IPS DF 4.7 (cell line): ENCODE measurements around the gene DCBLD2.
"Not testable (repeated sequence)": the region's sequence is repeated elsewhere in the genome, so short reads cannot be mapped to it uniquely, and the experiment has no call there.

Experiments used
- DNase-seq: peaks from one replicate; pipeline ENCODE4 v3.0.0-alpha.2; 2013; ENCODE audit warnings: low spot score; ENCODE audit errors: extremely low read depth

Gene DCBLD2

DNA sequence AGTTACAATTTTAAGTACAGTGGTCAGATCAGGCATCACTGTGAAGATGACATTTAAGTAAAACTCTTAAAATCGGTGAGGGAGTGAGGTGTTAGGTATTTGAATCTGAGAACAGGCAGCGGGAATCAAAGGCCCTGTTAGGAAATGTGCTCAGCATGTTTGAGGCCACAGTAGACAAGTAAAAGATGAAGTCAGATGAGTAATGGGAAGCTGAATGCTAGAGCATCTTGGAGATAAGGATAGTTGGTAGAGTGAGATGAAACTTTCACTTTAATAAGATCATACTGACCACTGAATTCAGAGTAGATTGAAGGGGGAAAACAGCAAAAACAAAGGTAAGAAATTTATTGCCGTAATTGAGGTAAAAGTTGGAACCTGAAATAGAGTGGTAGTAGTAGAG, 61.6 kb downstream of the DCBLD2 start:
- DNase-seq = no peak

DNA sequence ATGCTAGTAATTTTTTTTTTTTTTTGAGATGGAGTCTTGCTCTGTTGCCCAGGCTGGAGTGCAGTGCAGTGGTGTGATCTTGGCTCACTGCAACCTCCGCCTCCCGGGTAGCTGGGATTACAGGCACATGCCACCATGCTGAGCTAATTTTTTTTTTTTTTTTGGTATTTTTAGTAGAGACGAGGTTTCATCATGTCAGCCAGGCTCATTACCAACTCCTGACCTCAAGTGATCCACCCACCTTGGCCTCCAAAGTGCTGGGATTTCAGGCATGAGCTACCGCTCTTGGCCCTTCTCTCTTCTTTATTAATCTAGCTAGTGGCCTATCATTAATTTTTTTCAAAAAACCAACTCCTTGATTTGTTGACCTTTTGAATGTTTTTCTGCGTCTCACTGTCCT, 70.4 kb downstream of the DCBLD2 start:
- not testable (repeated sequence) for DNase-seq

DNA sequence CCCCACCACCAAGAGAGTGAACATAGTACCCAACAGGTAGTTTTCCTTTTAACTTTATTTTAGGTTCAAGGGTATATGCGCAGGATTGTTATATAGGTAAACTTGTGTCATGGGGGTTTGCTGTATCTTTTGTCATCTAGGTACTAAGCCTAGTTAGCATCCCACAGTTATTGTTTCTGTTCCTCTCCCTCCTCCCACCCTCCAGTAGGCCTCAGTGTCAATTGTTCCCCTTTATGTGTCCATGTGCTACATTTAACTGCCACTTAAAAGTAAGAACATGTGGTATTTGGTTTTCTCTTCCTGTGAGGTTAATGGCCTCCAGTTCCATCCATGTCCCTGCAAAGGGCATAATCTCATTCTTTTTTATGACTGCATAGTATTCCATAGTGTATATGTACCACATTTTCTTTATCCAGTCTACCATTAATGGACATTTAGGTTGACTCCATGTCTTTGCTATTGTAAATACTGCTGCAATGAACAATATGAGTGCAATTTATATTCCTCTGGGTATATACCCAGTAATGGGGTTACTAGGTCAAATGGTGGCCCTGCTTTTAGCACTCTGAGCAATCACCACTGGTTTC, 72.2 kb downstream of the DCBLD2 start:
- DNase-seq = no peak

DNA sequence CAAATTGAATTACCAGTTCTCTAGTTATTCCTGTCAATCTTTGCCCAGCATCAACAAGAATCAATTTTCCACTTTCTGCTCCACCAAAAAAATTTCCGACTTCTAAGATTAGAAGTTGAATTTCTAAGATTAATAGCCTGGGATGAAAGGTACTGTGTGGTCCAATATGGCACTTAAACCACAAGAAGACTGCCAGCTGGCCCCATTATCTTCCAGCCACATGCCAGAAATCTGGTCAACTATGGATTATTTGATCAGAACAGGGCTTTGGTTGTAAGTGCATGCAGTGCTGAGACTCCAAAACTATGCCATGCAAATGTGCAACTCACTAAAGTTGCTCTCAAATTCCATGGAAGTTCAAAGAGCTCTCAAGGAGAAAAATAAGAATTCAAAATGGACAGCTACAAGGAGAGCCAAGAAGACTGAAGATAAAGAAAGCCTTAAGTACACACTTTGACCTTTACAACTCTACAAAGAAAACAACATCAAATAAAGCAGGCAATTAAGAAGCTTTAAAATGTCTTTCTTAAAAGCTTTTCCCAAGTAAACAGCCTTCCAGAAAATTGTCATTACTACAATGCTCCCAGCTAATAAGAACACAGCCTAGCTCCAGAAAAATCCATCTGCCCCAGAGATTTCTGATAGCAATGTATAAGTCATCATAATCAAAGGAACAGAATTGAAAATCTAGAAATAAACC, 74.1 kb downstream of the DCBLD2 start:
- DNase-seq = no peak

DNA sequence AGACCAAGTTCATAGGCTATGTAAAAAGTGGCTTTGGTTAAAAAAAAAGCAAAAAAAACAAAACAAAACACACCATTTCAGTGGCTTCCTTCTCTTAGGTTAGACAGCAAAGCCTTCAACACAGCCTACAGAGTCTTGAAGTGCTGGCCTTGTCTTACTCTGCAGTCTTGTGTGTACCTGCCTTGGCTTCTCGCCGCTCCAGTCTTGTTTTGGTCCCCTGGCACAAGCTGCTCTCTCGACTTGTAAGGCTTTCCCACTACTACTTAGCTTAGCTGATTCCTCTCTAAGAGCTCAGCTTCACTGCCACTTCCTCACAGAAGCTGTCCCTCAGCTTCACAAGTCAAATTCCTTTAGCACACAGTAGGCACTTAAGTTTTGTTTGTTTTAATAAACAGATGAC, 75.4 kb downstream of the DCBLD2 start:
- DNase-seq = no peak

DNA sequence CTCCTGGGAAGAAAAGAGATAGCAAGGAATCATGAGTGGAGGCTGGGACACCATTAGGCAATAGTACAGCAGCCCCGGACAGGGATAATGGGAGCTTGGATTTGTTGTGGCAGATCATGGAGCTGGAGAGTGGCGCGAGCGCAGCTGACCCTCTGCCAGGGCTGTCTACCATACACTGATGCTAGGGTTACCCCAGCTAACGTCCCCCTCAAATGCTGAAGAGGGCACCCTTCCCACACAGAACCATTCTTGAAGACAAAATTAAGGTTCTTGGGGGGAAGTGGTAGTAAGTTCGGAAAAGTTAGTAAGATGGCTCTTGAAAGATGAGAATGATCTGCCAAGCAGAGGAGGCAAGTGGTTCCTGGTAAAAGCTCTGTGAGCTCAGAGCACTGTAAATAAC, 77.2 kb downstream of the DCBLD2 start:
- no peak for DNase-seq

DNA sequence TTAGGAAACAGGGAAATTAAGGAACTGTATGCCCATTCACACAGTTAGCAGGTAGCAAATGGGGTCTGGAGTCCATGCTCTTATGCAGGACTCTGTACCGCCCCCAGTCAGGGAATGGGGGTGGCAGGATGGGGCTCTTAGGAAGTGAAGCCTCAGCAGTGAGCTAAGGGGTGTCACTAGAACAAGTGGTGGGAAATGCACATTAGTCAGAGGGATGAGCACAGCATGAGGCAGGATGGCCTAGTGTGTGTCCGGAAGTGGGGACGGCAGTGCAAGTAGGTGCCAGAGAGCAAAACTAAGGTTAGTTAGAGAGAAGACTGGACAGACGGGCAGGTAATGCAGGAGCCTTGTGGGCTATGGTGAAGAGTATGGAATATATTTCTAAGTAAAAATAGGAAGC, 77.7 kb downstream of the DCBLD2 start:
- no peak for DNase-seq

DNA sequence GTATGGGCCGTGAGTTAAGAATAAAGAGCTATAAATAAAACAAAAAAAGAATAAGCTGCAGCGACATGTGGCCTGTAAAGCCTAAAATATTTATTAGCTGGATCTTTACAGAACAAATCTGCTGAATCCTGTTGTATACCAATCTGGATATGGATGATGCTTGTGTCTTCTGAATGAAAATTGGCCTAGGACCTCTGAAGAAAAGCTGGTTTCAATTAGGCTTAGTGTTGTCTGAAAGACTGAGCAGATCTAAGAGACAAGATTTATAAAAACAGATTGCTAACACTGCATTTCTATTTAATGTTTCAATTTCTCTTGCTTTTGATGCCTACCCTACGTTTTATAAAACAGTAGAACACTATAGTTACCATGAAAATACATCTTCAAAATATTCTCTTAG, 80.4 kb downstream of the DCBLD2 start:
- no peak for DNase-seq

DNA sequence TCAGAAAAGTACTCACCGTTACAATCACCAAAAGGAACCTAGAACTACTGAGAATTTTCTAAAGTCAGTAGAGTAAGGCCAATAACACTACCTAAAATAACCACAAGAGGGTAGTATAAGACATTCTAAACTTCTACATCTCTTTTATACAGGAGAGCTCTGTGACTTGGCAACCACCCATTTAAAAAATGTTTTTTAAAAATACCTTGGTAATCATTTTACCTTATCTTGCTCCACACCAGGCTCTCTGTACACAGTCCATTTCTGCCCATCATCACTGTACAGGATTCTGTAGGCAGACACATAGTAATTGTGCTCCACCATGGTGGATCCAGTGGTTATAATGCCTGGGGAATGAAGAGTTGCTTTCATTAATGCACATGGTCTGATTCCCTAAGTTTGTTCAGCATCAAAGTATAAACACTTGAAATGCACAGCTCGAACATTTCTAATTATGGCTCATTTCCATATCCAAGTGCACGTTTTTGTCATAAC, 83.9 kb downstream of the DCBLD2 start:
- DNase-seq = no peak

DNA sequence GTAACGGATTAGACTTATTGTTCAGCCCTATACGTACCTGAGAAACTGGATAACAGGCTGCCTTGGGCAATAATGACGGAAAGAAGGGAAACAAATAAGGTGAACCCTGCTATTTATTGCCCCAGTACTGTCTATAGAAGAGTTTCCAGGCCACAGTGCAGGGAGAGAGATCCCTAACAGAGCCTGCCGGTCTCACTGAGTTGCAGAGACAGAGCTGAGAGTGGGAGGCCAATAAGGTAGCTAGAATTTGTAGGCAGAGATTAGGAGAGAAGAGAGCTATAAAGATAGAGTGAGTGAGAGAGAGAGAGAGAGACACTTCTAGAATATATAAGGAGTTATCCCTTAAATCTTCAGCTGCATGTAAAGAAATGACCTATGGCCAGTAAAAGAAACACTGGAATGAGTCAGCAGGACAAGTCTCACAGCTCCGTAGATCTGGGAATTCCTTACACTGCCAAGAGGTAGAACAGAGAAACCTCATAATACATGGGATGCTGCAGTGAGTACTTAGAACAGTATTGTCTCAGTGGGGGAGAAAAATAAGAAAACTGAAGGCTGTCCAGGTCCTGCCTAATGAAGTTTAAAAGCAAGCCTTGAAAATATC, 86.6 kb downstream of the DCBLD2 start:
- no peak for DNase-seq

DNA sequence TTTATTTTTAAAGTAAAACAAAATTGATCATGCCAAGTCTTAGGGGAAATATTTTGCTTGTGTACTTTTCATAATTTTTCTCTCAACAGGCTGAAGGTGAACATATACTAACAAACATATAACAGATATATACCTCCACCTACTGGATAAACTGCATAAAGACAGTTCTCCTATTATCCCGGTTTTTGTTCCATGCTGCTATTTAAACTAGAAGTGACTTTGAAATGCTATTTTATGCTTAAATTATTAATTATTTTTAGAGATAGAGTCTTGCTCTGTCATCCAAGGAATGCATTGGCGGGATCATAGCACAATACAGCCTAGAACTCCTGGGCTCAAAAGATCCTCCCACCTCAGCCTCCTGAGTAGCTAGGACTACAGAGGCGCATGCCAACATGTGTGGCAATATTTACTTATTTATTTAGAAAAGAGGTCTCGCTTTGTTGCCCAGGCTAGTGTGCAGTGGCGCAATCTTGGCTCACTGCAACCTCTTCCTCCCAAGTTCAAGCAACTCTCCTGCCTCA, 88.6 kb downstream of the DCBLD2 start:
- DNase-seq = no peak

DNA sequence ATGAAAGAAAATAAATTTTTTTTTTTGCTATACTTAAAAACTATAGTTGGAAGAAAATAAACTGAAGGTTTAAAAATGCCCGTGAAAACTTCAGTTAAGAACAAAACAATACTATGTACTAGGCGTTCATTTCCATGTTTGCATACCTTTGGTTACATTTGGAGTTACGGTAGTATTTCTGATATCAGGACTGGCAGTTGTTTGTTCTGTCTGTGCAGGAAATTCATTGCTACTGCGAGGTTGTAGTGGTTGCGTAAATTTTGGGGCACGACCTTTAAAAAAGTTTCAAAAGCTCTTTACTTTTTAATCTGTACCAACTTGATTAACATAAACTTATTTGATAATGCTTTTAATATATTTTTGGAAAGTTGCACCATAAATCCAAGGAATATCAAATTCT, 90.4 kb downstream of the DCBLD2 start:
- no peak for DNase-seq

DNA sequence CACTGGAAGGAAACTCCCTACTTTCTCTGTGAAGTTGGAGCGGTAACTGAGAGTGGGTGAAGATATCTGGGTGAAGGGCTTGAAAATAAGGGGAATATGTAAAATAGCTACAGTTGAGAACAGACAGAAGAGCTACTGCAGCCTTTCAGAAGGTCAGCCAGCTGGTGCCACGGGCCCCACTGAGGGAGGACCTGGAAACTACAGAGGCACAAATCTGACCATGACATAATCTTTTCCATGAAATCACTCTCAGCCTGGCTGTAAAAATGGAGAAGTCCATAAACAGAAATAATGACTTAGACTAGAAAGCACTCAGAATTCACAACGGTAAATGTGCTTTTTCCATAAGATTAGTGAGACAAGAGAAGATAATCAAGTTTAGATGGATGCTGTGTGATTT, 91.9 kb downstream of the DCBLD2 start:
- DNase-seq = no peak

DNA sequence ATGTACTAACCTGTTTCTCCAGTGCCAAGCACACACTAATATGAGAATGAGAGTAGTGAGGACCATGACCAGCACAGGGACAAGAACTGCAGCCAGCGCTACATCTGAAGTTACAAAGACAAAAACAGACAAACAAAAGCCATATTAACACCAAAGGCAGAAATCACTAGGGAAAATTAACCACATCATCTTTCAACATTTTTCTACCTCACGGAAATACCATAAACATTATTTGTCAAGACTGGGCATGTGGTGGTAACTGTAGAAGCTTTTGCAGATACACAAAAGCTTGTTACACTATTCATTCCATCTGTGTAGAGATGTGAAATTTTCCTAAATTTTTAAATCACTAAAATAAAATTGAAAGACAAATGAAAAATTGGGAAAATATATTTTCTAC, 93.4 kb downstream of the DCBLD2 start:
- DNase-seq = no peak

DNA sequence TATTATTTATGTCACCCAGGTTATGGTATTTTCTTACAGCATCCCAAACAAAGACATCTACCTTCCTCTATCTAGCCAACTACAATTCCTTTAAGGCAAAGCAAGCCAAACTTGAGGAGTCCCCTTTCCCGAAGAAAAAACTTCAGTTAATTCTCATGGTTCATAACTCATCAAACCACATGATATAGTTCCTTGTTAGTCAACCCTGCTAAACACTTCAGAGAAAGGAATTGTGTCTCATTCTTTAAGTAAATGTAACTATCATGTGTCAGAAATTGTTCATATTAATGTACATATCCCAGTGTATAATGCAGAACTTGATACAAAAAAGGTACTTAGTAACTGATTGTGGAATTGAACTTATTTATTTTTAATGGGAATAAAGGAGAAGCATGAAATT, 93.9 kb downstream of the DCBLD2 start:
- no peak for DNase-seq

DNA sequence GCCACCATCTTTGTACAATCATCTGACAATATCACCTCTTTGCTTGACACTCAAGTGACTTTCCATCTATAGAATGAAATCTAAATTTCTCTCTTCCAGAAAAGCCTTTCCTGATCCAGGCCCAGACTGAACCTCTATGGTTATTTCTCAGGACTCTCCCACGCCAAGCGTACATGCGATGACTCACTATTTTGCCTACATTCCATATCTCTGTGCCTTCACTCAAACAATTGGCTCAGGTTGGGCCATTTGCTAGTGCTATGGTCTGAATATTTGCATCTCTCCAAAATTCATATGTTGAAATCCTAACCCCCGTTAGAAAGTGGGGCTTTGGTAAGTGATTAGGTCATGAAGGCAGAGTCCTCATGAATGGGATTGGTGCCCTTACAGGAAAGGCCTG, 94.5 kb downstream of the DCBLD2 start:
- no peak for DNase-seq

DNA sequence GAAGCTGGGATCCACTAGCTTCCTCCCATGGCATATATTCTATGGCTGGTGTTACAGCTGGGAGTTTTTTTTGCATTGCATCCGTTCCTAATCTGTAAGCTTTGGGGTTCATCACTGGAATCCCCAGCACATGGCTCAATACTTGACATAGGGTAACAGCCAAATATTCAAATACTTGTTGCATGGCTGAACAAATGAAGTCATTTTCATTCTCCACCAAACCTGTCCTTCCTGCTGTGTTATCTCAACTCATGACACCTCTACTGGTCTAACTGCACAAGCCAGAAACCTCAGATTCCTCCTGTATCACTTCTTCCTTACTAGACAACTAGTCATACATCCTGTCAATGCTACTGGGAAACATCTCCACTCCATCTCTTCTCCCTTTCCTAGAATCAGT, 95.0 kb downstream of the DCBLD2 start:
- DNase-seq = no peak

DNA sequence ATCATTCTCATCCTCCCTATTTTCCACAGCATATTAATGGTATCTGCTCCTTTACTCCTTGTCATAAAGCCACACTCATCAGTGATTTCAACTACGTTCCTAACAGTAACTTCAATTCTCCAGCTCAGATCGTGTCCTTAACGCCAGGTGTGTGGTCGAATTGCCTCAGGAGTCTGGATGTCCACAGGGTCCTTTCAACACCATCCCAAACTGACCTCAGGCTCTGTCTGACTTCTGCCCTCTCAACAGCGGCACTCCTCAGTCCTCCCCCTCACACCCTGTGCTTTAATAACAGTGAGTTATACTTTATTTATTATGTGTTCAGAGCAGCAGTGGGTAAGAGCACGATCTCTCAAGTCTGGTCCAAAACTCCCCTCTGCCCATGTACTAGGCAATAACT, 95.9 kb downstream of the DCBLD2 start:
- DNase-seq = no peak

DNA sequence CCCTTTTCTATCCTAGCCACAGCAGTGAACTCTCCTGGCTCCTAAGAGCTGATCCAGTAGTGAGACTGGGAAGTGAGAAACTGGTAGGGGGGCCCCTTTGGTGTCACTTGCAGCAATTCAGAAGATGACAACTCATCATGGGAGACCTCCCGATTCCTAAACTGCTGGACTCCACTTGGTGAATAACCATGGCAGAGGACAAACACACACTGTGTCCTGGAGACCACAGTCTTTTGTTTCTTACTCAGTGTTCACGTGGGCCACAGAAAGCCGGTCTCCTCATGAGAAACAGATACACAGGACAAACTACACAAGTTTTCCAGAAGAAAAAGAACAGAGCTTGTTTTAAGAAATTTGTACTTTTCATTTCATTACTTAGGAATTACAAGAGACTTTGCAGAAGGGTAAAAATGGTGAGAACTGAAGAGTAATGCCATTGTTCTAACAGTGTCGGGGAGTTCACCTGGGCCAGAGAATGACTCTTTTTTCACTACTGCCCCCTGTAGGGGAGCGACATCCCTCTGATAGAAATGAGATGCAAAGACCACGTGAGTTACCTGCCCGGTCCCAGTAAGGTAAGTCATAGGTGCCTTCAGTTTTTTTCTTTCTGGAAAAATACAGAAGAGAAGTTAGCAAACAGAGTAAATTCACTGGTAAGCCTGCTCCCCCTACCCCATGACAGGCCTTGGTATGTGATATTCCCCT, 100.3 kb downstream of the DCBLD2 start:
- no peak for DNase-seq

DNA sequence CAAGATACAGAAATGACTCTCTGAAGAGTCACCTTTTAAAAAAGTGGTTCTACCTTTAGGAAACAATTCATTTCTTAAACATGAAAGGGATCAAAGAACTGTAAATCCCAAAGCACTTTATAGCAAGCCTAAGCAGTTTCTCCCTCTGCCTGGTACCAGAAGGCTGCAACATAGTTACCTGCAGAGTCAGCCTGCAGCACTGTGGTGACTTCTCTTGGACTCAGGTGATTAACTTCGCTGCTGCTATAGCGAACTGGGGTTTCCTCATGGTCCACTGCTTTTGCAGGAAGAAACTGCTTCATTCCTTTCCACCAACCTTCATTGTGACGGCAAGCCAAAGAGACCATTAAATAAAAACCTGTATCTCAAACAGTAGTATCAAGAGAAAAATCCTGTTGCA, 101.1 kb downstream of the DCBLD2 start:
- DNase-seq = no peak

DNA sequence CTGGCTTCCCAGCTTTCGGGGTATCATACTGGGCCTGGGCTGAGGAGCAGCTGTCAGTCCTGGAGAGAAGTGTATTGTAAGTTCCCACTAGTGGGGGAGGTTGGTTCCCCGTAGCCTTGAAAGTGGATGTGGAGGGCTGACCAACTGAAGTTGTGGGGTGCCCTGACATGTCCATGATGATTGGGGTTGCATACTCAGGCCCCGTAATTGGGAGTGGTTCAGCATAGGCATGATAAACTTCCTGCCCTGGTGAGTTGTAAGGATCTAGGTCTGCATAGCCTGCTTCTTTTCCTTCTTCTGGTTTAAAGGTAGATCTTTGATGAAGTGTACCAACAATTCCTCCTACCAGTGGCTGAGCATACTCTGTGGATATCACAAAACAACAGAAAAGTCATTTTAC, 102.0 kb downstream of the DCBLD2 start:
- no peak for DNase-seq

DNA sequence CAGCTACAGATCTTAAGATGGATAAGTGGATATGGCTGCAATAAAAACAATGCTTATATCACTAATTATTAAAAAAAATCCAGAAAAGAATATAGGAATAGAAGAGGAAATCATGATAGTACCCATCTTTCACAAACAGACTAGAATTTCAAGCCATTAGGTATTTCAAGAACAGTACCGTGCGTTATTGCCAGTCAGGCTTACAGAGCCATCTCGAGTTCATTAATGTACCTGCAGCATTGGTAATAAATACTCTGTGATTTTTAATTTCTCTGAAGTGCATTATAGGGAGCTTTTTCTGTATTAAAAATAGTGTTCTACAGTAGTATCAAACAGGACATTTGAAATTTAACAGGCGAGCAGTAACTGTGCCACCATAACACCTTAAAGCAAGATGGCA, 102.7 kb downstream of the DCBLD2 start:
- DNase-seq = no peak
